K562 (cell line): ENCODE results near the gene HMGA1. TPM values are rescaled to one million over a fixed set of nuclear protein-coding genes. Genes with fewer than 3 reads are reported as not detected.

Source experiments
- DACH1 ChIP-seq: fragments of 450-650 bp; IDR thresholded peaks from 2 replicates; pipeline ENCODE4 v1.6.1; 2018; ENCODE audit not compliant: partially characterized antibody
- ELF1 ChIP-seq: fragments of 200-800 bp; sonication (Bioruptor generic); IDR thresholded peaks from 2 replicates; pipeline ENCODE4 v1.6.1; 2016; ENCODE audit warnings: missing genetic modification characterization, missing compliant biosample characterization
- ELF2 ChIP-seq: fragments of 250-450 bp; sonication (Bioruptor Pico); IDR thresholded peaks from 2 replicates; pipeline ENCODE4 v1.5.0; 2021; ENCODE audit warnings: mild to moderate bottlenecking
- FOXA1 ChIP-seq: fragments of 450-650 bp; IDR thresholded peaks from 2 replicates; pipeline ENCODE4 v1.6.1; 2016; ENCODE audit warnings: mild to moderate bottlenecking, borderline replicate concordance
- KDM1A ChIP-seq, 2 experiments: fragments of 450-650 bp; IDR thresholded peaks; 2 replicates each; pipeline ENCODE4 v1.6.1; 2016; ENCODE audit warnings: mild to moderate bottlenecking in 2 of 2
- NFIX ChIP-seq: fragments of 250-450 bp; sonication (Bioruptor Pico); IDR thresholded peaks from 2 replicates; pipeline ENCODE4 v1.4.0; 2020; ENCODE audit warnings: low read depth, mild to moderate bottlenecking, moderate library complexity
- NKRF ChIP-seq: fragments of 450-650 bp; IDR thresholded peaks from 2 replicates; pipeline ENCODE4 v1.6.1; 2016; ENCODE audit warnings: borderline replicate concordance
- PHB2 ChIP-seq: fragments of 450-650 bp; IDR thresholded peaks from 2 replicates; pipeline ENCODE4 v1.6.1; 2017; ENCODE audit warnings: low read depth
- POLR2AphosphoS5 ChIP-seq: IDR thresholded peaks from 2 replicates; pipeline ENCODE4 v1.6.1; 2011; ENCODE audit warnings: mild to moderate bottlenecking, low read depth, low read length, moderate library complexity; ENCODE audit not compliant: control insufficient read depth, insufficient read depth
- PYGO2 ChIP-seq: fragments of 450-650 bp; IDR thresholded peaks from 2 replicates; pipeline ENCODE4 v1.6.1; 2016; ENCODE audit warnings: mild to moderate bottlenecking, missing genetic modification characterization, moderate library complexity, missing compliant biosample characterization
- ZBTB40 ChIP-seq, 2 experiments: fragments of 450-650 bp in 1 of 2; sonication (generic) in 1 of 2; formaldehyde crosslinking in 1 of 2; IDR thresholded peaks; 2 replicates each; pipeline versions ENCODE4 v1.7.1 to v1.9.0; 2016 to 2022; ENCODE audit warnings: inconsistent platforms in 1 of 2, mild to moderate bottlenecking in 1 of 2, missing genetic modification reagents in 1 of 2
- ZNF212 ChIP-seq: fragments of 450-650 bp; formaldehyde crosslinking; IDR thresholded peaks from 2 replicates; pipeline ENCODE4 v1.4.0; 2020; ENCODE audit warnings: mild to moderate bottlenecking
- ZNF57 ChIP-seq: fragments of 450-650 bp; formaldehyde crosslinking; IDR thresholded peaks from 2 replicates; pipeline ENCODE4 v1.4.0; 2020; ENCODE audit warnings: mild to moderate bottlenecking, moderate library complexity
- ZNF584 ChIP-seq: fragments of 200-800 bp; sonication (Bioruptor generic); IDR thresholded peaks from 2 replicates; pipeline ENCODE4 v1.6.1; 2016; ENCODE audit warnings: low read depth, mild to moderate bottlenecking, missing genetic modification characterization, missing compliant biosample characterization
- ZSCAN29 ChIP-seq: fragments of 450-650 bp; IDR thresholded peaks from 2 replicates; pipeline ENCODE4 v1.6.1; 2017
- polyA plus RNA-seq, 8 experiments: library from polyadenylated mRNA; depleted of rRNA in 4 of 8; stranded (reverse) in 5 of 8; unstranded in 3 of 8; fragments of >200 nt; fragmentation: Nextera tagmentation in 2 of 8; fragmentation: Illumina TruSeq in 1 of 8; extraction: Ambion mirVana in 2 of 8; extraction: Trizol in 1 of 8; gene quantifications; 2 replicates each; pipeline versions ENCODE4 v1.2.1 to v1.2.3, GENCODE V29; 2011 to 2014; ENCODE audit warnings: inconsistent platforms in 1 of 8, missing spikeins in 1 of 8
- total RNA-seq, 7 experiments: library from RNA; depleted of rRNA in 6 of 7; stranded (reverse); fragments of >200 nt in 6 of 7; fragmentation: Illumina TruSeq in 2 of 7; extraction: Trizol in 2 of 7; gene quantifications; 2 replicates each; pipeline versions ENCODE4 v1.2.1 to v1.2.3, GENCODE V29; 2011 to 2021; ENCODE audit warnings: low replicate concordance in 1 of 7

The HMGA1 gene
- total and polyA plus RNA-seq, 9 of the 15 experiments (the other 6 are each of a cell fraction or from before 2014, with no cell fraction given): 27.8 to 1,947 (median 594) TPM

GRCh38 chr6:34249469-34250261, 13.0 kb downstream of the HMGA1 start (continued):
- TF ChIP-seq NKRF: 0 out of 2 replicates have a peak, but pooled peaks have one; percentile 37
- no peak for TF ChIP-seq POLR2AphosphoS5
- TF ChIP-seq KDM1A (IDR thresholded peaks at IDR 0.05): peak in 1 of 2 experiments; percentile 44; a peak in 2 of 4 replicates
- no peak for TF ChIP-seq PYGO2
- TF ChIP-seq NFIX (CRISPR knock-in tag): no peak
- no peak for TF ChIP-seq DACH1
- TF ChIP-seq ZSCAN29: no peak; the same call in 1 of the 2 replicates
- no peak for TF ChIP-seq FOXA1
- no peak; the same call in 1 of the 2 replicates for TF ChIP-seq ZBTB40 (IDR thresholded peaks at IDR 0.05)
- TF ChIP-seq ZBTB40 (CRISPR knock-in tag; IDR thresholded peaks at IDR 0.05): no peak
- TF ChIP-seq ELF2 (CRISPR knock-in tag): no peak
- TF ChIP-seq ZNF584 (CRISPR knock-in tag): no peak
- 0 out of 2 replicates have a peak, but pooled peaks have one; percentile 22 for TF ChIP-seq PHB2
- TF ChIP-seq ZNF212 (CRISPR knock-in tag): no peak
- TF ChIP-seq ZNF57 (CRISPR knock-in tag): no peak
- no peak for TF ChIP-seq ELF1
